SH-SY5Y (cell line): ENCODE results near the gene ASAP2.

ENCODE experiments used
- GATA2 ChIP-seq: IDR thresholded peaks from 2 replicates; pipeline ENCODE4 v1.6.1; 2011; ENCODE audit warnings: mild to moderate bottlenecking, low read depth, low read length
- GATA3 ChIP-seq: IDR thresholded peaks from 2 replicates; pipeline ENCODE4 v1.6.1; 2011; ENCODE audit warnings: low read depth, mild to moderate bottlenecking, low read length, moderate library complexity

ASAP2 gene

DNA sequence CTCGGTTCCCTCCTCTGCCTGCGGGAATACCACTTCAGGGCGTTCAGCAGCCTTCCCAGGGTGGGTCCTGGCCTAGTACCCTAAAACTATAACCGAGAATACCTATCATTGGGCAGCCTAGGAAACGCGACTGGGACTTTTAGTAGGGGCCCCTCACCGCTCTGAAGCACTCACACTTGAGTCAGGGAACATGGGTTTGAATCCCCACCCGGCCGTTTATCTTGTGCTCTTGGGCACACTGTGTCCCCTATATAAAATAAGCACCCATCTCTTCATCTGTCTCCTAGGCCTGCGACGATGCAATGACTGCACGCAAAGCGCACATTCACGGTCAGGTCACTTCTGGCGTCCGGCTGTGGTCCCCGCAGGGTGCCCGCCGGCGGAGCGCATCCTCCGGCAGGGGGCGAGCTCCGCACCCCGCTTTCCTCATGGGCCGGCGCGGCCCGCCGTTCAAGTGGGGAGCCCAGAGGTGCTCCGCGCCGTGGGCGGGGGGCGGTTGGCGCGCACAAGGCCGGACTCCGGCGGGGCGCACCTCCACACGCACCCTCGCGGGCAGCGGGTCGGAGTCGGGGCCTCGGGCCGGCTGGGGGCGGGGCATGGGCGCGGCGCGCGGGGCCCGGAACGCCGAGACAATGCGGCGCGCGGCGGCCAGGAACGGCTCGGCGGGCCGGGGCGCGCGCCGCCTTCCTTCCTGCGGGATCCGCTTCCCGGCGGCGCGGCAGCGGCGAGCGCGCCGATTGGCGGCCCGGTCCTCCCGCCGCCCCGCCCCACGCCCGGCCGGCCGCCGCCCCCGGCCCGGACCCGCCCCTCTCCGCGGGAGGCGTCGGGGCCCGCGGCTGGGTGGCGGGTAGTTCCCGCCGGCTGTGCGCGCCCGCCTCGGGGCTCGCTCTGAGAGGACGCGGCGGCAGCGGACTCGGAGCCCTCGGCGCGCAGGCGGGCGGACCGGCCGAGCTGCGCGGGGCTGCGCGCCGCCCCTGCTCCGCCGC lies at the start of gene ASAP2:
Gene ASAP2 (plus strand): TSS at position 850 of the 986 bp plus-strand sequence. CDS start 293 bp downstream, outside the sequence.
- no peak for TF ChIP-seq GATA3
- no peak for TF ChIP-seq GATA2

DNA sequence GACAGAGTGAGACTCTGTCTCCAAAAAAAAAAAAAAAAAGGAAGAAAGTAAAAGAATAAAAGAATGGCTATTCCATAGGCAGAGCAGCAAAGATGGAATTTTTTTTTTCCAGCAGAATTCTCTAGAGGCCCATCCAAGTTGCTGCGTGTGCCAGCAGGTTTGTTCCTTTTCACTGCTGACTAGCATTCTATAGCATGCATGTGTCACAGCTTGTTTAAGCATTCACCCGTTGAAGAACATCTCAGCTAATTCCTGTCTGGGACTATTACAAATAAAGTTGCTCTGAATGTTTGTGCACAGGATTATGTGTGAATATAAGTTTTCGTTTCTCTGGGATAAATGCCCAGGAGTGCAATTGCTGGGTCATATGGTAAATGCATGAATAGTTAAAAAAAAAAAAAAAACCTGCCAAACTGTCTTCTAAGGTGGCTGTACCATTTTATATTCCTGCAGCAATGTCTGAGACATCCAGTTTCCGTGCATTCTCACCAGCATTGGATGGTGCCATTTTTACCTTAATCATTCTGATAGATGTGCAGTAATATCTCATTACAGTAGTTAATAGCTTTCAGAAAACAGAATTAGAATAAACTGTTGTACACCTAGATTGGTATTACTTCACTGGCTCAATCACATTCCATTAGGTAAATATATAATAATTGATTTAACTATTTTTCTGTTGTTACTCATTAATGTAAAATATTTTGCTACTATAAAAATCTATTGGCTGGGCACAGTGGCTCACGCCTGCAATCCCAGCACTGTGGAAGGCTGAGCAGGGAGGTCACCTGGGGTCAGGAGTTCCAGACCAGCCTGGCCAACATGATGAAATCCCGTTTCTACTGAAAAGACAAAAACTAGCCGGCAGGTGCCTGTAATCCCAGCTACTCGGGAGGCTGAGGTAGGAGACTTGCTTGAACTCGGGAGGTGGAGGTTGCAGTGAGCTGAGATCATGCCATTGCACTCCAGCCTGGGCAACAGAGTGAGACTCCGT lies 47.5 kb upstream of the ASAP2 start:
- TF ChIP-seq GATA2 (no peak), GATA3 (no peak)

DNA sequence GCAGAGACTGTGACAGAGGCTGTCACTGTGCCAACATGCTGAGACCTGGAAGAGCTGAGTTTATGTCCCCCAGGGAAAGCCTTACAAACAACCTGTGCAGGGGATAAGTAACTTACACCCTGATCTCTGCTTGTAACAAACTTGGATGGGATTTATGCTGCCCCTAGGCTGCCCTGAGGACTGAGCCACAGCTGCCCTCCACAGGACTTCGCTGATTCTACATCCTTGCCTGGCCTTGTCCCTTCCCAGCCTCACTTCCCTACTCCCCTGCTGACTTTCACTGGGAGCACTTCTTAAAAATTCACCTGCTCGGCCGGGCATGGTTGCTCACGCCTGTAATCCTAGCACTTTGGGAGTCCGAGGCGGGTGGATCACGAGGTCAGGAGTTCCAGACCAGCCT lies 45.9 kb upstream of the ASAP2 start:
- TF ChIP-seq GATA2 = no peak
- no peak for TF ChIP-seq GATA3

- no peak for TF ChIP-seq GATA3
- no peak for TF ChIP-seq GATA2
Measured at GRCh38 chr2:9162841-9163240, 43.8 kb upstream of the ASAP2 start.

DNA sequence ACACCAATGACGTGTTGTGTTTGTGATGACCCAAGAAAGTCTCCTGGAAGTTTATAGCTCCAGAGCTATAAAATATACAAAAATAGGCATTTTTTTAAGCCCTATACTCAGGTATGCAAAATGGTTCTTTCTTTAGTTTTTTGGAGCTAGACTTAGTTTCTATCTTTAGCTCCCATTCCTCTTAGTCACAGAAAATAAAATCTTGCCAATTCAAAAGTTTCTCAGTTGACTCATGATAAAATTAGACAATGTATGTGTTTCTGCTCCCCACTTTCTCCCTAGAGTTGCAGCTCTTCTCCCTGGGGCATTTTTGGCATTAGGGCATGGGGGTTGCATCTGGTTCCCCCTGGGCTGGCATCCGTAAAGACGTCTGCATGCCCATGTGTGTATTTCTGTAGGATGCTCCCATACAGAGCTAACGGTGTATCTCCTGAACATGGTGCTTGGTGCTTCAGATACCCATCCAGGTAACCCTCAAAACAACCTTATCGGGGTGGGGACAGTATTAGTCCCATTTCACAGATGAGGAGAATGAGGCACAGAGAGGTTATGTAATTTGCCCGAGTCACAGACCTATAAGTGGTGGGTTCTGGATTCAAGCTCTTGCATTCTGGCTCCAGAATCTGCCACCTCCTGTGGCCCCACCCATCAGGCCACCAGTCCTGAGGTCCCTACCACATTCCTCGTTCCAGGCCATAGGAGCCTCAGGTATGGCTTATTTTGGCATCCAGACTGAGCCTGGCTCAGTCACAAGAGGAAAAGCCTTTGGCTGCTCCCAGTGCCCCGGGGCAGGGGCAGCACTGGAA lies 43.1 kb upstream of the ASAP2 start:
- TF ChIP-seq GATA3 = no peak
- no peak for TF ChIP-seq GATA2

- TF ChIP-seq GATA2 (no peak), GATA3 (no peak)
Measured at GRCh38 chr2:9164112-9164608, 42.5 kb upstream of the ASAP2 start.

DNA sequence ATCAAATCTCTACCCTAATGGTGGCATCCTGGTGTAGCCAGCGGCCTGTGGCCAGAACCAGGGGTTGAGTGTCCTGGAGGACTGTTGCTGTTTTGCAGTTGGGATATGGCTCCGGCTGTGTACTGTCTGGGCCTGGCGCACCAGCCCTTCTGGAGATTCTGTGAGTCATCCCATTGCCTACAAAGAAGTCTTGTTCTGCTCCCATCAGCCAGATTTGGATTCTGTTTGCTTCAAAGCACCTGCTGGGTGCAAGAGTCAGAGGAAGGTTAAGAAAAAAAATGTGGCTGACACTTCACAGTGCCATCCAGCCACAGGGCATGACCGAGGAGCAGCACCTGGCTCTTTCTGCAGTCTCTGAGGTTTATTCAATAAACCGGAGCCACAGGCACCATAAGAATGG lies 41.0 kb upstream of the ASAP2 start:
- TF ChIP-seq GATA2 = no peak
- no peak for TF ChIP-seq GATA3

GRCh38 chr2:9166579-9167377 lies 39.8 kb upstream of the ASAP2 start:
- TF ChIP-seq GATA3 (no peak), GATA2 (no peak)

GRCh38 chr2:9167718-9168657 lies 38.6 kb upstream of the ASAP2 start:
- TF ChIP-seq GATA2 (no peak), GATA3 (no peak)

DNA sequence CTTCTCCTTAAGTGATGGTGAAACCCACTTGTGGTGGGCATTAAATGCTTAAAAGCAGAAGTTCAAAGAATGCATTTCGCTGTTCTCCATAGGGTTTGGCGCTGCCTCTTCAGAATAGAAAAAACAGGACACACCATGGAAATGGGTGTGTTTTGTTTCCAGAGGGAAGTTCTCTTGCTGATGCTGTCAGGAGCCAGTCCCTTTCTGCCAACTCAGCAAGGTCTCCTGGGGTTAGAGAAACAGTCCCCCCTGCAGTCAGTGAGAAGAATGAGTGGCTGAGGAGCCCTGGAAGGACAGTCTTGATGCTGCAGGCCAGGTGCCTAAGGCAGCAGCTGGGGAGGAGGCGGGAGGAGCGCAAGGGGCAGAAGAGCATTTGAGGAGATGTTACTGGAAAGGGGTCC lies 37.8 kb upstream of the ASAP2 start:
- no peak for TF ChIP-seq GATA2
- no peak for TF ChIP-seq GATA3

DNA sequence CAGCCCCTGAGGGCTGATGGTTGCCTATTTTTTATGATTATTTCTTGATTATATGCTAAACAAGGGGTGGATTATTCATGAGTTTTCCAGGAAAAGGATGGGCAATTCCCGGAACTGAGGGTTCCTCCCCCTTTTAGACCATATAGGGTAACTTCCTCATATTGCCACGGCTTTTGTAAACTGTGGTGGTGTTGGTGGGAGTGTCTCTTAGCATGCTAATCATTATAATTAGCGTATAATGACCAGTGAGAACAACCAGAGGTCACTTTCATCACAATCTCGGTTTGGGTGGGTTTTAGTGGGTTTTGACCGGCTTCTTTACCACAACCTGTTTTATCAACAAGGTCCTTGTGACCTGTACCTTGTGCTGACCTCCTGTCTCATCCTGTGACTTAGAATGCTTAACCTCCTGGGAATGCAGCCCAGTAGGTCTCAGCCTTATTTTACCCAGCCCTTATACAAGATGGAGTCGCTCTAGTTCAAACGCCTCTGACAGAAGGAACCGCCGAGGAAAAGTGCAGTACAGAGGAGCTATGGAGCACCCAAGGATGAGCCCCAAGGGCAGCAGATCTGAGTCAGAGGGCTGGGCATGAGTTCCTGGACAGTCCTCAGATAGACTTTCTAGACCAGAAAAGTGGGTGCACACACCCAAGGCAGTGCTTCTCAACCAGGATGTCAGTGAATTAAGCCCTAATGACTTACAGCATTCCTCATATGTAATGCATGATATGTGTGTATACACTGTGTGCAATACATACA lies 37.1 kb upstream of the ASAP2 start:
- TF ChIP-seq GATA2 (no peak), GATA3 (no peak)
